Measurements from ENCODE around the gene FAM53B.

- TF ChIP-seq TAF1 (IDR thresholded peaks at IDR 0.05; ENCODE audit: low read depth, low read length) (no peak), POLR2AphosphoS5 (IDR thresholded peaks at IDR 0.05; ENCODE audit: low read depth, low read length) (no peak)
Observed at GRCh38 chr10:124639646-124640045, 104.5 kb downstream of the FAM53B start.

All from GM12891 (cell line).